GM12892 (cell line): ENCODE measurements around the gene SOBP.

Experiments used
- POLR2A ChIP-seq: IDR thresholded peaks from 2 replicates; pipeline ENCODE4 v1.6.1; 2011; ENCODE audit warnings: low read depth, low read length, control low read depth
- TAF1 ChIP-seq: IDR thresholded peaks from 2 replicates; pipeline ENCODE4 v1.6.1; 2011; ENCODE audit warnings: low read depth, mild to moderate bottlenecking, control low read depth, low read length, borderline replicate concordance

DNA sequence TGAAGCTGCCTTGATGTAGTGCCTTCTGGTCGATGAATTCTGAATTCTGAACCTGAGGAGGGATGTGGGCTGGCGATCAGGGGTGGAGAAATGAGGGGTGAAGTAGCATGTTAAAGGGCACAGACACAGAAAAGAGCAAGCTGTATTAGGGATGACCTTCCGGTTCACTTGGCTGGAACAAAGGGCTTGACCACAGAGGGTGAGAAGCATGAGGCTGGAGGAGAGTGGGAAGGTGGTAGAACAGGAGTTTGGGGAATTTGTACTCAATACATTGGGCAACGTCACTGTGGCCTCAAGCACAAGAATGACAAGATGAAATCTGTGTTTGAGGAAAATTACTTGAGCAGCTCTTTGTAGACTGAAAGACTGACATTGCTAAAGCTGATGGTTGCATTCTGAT lies 155.8 kb downstream of the SOBP start:
- TF ChIP-seq TAF1 (no peak), POLR2A (no peak)
